ENCODE measurements around the gene SEC16B. TPM values are rescaled to one million over a fixed set of nuclear protein-coding genes. Genes with fewer than 3 reads are reported as not detected.

SEC16B gene
- total RNA-seq, 2 donors from 2014 or later: 0.90 to 1.7 TPM

GRCh38 chr1:177964336-177964735 lies 5.5 kb downstream of the SEC16B start:
- Histone ChIP-seq H3K27ac (ENCODE audit: low read depth, low read length) (no peak overlapping the region), H3K4me1 (ENCODE audit: control insufficient read depth, insufficient read depth, low read length) (no peaks in the 10 kb centered on the region), H3K9me3 (ENCODE audit: control insufficient read depth, low read length) (no peaks in the 10 kb centered on the region), H3K9ac (ENCODE audit: extremely low read depth, low read length, poor library complexity, severe bottlenecking) (no peak overlapping the region), H3K4me3 (ENCODE audit: low read length) (no peak overlapping the region), H3K36me3 (ENCODE audit: control insufficient read depth, insufficient read depth, low read length) (no peaks in the 10 kb centered on the region), H3K27me3 (ENCODE audit: control insufficient read depth, insufficient read depth, low read length, poor library complexity, severe bottlenecking) (no peaks in the 10 kb centered on the region)
- no peaks in the 10 kb centered on the region for H3K9me3 Mint-ChIP-seq
- no peak overlapping the region for H3K27ac Mint-ChIP-seq
- no peaks in the 10 kb centered on the region for H3K27me3 Mint-ChIP-seq (ENCODE audit: insufficient read depth)
- 81 to 100% methylated on average over 1 to 5 of the region's 5 CpGs for WGBS, 2 experiments (ENCODE audit: insufficient coverage in 1 of 2, insufficient read length in 1 of 2)
- no peak for TF ChIP-seq CTCF (conservative IDR thresholded peaks at IDR 0.05)
- no peaks in the 10 kb centered on the region for H3K36me3 Mint-ChIP-seq (ENCODE audit: low read depth)
- no peak for DNase-seq
- H3K4me3 Mint-ChIP-seq: no peak overlapping the region
- H3K4me1 Mint-ChIP-seq: peaks cover 3% of the 10 kb centered on the region

GRCh38 chr1:177960939-177961622 lies 8.8 kb downstream of the SEC16B start:
- Mint-ChIP-seq H3K36me3 (ENCODE audit: low read depth) (no peaks in the 10 kb centered on the region), H3K9me3 (no peaks in the 10 kb centered on the region), H3K4me3 (no peak overlapping the region), H3K4me1 (peaks cover 3% of the 10 kb centered on the region), H3K27ac (no peak overlapping the region), H3K27me3 (ENCODE audit: insufficient read depth) (no peaks in the 10 kb centered on the region)
- Histone ChIP-seq H3K4me3 (ENCODE audit: low read length) (no peak overlapping the region), H3K9me3 (ENCODE audit: control insufficient read depth, low read length) (no peaks in the 10 kb centered on the region), H3K36me3 (ENCODE audit: control insufficient read depth, insufficient read depth, low read length) (no peaks in the 10 kb centered on the region), H3K27me3 (ENCODE audit: control insufficient read depth, insufficient read depth, low read length, poor library complexity, severe bottlenecking) (no peaks in the 10 kb centered on the region), H3K9ac (ENCODE audit: extremely low read depth, low read length, poor library complexity, severe bottlenecking) (no peak overlapping the region), H3K4me1 (ENCODE audit: control insufficient read depth, insufficient read depth, low read length) (no peaks in the 10 kb centered on the region), H3K27ac (ENCODE audit: low read depth, low read length) (no peak overlapping the region)
- WGBS, 2 experiments (ENCODE audit: insufficient coverage in 1 of 2, insufficient read length in 1 of 2): 83 to 86% methylated on average over 3 of the region's 3 CpGs
- TF ChIP-seq CTCF (conservative IDR thresholded peaks at IDR 0.05): no peak
- no peak for DNase-seq

DNA sequence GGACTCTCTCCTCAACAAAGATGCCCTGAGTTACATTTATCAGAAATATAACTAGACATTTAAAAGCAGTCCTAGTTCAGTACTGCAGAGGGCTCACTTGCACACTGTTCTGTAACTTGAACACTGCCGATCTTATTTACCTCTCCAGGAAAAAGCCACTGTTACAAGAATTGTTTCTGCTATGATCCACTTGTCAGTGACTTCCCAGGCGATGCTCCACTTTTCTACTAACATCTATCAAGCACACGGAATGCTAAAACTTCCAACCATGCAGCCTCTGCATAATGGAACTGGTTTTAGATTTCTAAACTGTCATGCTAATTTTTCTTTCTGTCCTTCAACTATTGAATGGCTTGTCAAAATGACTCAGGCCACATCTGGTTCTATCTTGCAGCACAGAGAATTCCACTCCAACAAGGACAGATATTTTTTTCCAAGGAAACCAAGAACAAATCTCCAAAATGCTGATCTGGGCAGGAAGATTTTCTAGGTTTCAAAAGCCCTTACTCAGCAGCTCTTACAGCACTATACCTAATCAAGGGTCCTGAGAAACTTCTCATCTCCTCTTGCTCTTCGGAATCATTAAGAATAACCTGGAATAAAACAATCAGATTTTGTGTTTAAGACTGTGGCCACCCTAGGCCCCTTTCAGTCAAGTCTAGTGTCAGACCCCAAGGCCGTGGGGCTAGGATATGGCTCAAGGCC lies 9.9 kb downstream of the SEC16B start:
- Mint-ChIP-seq H3K36me3 (ENCODE audit: low read depth) (no peaks in the 10 kb centered on the region), H3K27ac (no peak overlapping the region), H3K4me1 (peaks cover 3% of the 10 kb centered on the region), H3K27me3 (ENCODE audit: insufficient read depth) (no peaks in the 10 kb centered on the region), H3K4me3 (no peak overlapping the region), H3K9me3 (no peaks in the 10 kb centered on the region)
- no peak for TF ChIP-seq CTCF (conservative IDR thresholded peaks at IDR 0.05)
- 35 to 73% methylated on average over 3 to 5 of the region's 5 CpGs for WGBS, 2 experiments (ENCODE audit: insufficient coverage in 1 of 2, insufficient read length in 1 of 2)
- Histone ChIP-seq H3K27ac (ENCODE audit: low read depth, low read length) (peak overlapping the region; percentile 36), H3K4me3 (ENCODE audit: low read length) (no peak overlapping the region), H3K9me3 (ENCODE audit: control insufficient read depth, low read length) (no peaks in the 10 kb centered on the region), H3K9ac (ENCODE audit: extremely low read depth, low read length, poor library complexity, severe bottlenecking) (no peak overlapping the region), H3K27me3 (ENCODE audit: control insufficient read depth, insufficient read depth, low read length, poor library complexity, severe bottlenecking) (no peaks in the 10 kb centered on the region), H3K4me1 (ENCODE audit: control insufficient read depth, insufficient read depth, low read length) (no peaks in the 10 kb centered on the region), H3K36me3 (ENCODE audit: control insufficient read depth, insufficient read depth, low read length) (no peaks in the 10 kb centered on the region)
- DNase-seq: no peak

Data from endodermal cell (in vitro differentiated cells).